GM23338 (cell line): ENCODE data around the gene STK32C. TPM values are rescaled to one million over a fixed set of nuclear protein-coding genes. Genes with fewer than 3 reads are reported as not detected.

ENCODE experiments used
- ATAC-seq: fragments of 200-7000 bp; cut with Tn5 transposase; 3 replicates; pipeline ENCODE4 v1.9.1; 2020
- DNase-seq: peaks from one replicate; pipeline ENCODE4 v3.0.0-alpha.2; 2015; ENCODE audit warnings: low spot score
- H2AFZ ChIP-seq: fragments of 200-600 bp; sonication (generic); 2 replicates; pipeline ENCODE4 v1.8.0; 2016; ENCODE audit warnings: antibody characterized with exemption, mild to moderate bottlenecking, moderate library complexity
- H3F3A ChIP-seq: fragments of 200-600 bp; sonication (generic); replicated peaks from 2 replicates; pipeline ENCODE4 v1.8.0; 2017; ENCODE audit warnings: antibody characterized with exemption, mixed run types, low read depth
- H3K27ac ChIP-seq: fragments of 200-600 bp; sonication (generic); 2 replicates; pipeline ENCODE4 v1.6.1; 2016; ENCODE audit warnings: low read depth
- H3K27me3 ChIP-seq: fragments of 200-600 bp; sonication (generic); 2 replicates; pipeline ENCODE4 v1.8.0; 2016; ENCODE audit warnings: mild to moderate bottlenecking, mixed run types, moderate library complexity; ENCODE audit not compliant: insufficient read depth
- H3K36me3 ChIP-seq: fragments of 200-600 bp; sonication (generic); 2 replicates; pipeline ENCODE4 v1.8.0; 2016; ENCODE audit warnings: mild to moderate bottlenecking; ENCODE audit not compliant: insufficient read depth
- H3K4me1 ChIP-seq: fragments of 200-600 bp; sonication (generic); 2 replicates; pipeline ENCODE4 v1.8.0; 2016; ENCODE audit warnings: mild to moderate bottlenecking, moderate library complexity; ENCODE audit not compliant: insufficient read depth
- H3K4me2 ChIP-seq: fragments of 200-600 bp; sonication (generic); 2 replicates; pipeline ENCODE4 v1.7.1; 2017; ENCODE audit warnings: mixed run types
- H3K4me3 ChIP-seq: fragments of 200-600 bp; sonication (generic); 2 replicates; pipeline ENCODE4 v1.6.1; 2016; ENCODE audit warnings: mixed run types
- H3K79me2 ChIP-seq: fragments of 200-600 bp; sonication (generic); replicated peaks from 2 replicates; pipeline ENCODE4 v1.8.0; 2017; ENCODE audit warnings: mild to moderate bottlenecking; ENCODE audit not compliant: insufficient read depth
- H3K9me2 ChIP-seq: fragments of 200-600 bp; sonication (generic); 2 replicates; pipeline ENCODE4 v1.8.0; 2017; ENCODE audit not compliant: insufficient read depth
- H4K20me1 ChIP-seq: fragments of 200-600 bp; sonication (generic); replicated peaks from 2 replicates; pipeline ENCODE4 v1.8.0; 2017; ENCODE audit warnings: mild to moderate bottlenecking; ENCODE audit not compliant: insufficient read depth
- H3K27ac Mint-ChIP-seq: 2 replicates; pipeline ENCODE4 v1.8.0; 2020; ENCODE audit warnings: inconsistent platforms, mild to moderate bottlenecking, moderate library complexity, mixed read lengths
- H3K27me3 Mint-ChIP-seq: 3 replicates; pipeline ENCODE4 v1.8.0; 2022; ENCODE audit warnings: low read depth, mild to moderate bottlenecking, moderate library complexity, mixed read lengths, inconsistent platforms; ENCODE audit not compliant: insufficient read depth, poor library complexity
- H3K36me3 Mint-ChIP-seq: 3 replicates; pipeline ENCODE4 v1.8.0; 2021; ENCODE audit warnings: low read depth, mild to moderate bottlenecking, inconsistent platforms, moderate library complexity, mixed read lengths
- H3K4me1 Mint-ChIP-seq: 3 replicates; pipeline ENCODE4 v1.8.0; 2020; ENCODE audit warnings: mild to moderate bottlenecking, inconsistent platforms, mixed read lengths
- H3K4me3 Mint-ChIP-seq: 3 replicates; pipeline ENCODE4 v1.8.0; 2021; ENCODE audit warnings: moderate library complexity, mild to moderate bottlenecking, inconsistent platforms, mixed read lengths
- H3K9me3 Mint-ChIP-seq: 3 replicates; pipeline ENCODE4 v1.8.0; 2020; ENCODE audit warnings: moderate library complexity, mild to moderate bottlenecking, inconsistent platforms, mixed read lengths
- CREB1 ChIP-seq: fragments of 250-450 bp; sonication (Bioruptor Pico); IDR thresholded peaks from 2 replicates; pipeline ENCODE4 v1.5.0; 2020; ENCODE audit warnings: low read depth, mild to moderate bottlenecking, moderate library complexity
- CTCF ChIP-seq, 2 experiments: fragments of 200-600 bp in 1 of 2; sonication (generic) in 1 of 2; conservative IDR thresholded peaks; 2 replicates each; pipeline versions ENCODE4 v1.5.1 to v1.6.1; 2016 to 2017; ENCODE audit warnings: antibody characterized with exemption in 2 of 2, low read depth in 2 of 2, mild to moderate bottlenecking in 2 of 2, moderate library complexity in 1 of 2
- ETS1 ChIP-seq: IDR thresholded peaks from 2 replicates; pipeline ENCODE4 v1.6.1; 2016; ENCODE audit warnings: antibody characterized with exemption
- EZH2 ChIP-seq: fragments of 200-600 bp; sonication (generic); IDR thresholded peaks from one replicate; pipeline ENCODE4 v1.8.0; 2017; ENCODE audit warnings: antibody characterized with exemption, mild to moderate bottlenecking, low read depth; ENCODE audit not compliant: unreplicated experiment
- EZH2phosphoT487 ChIP-seq: fragments of 200-600 bp; sonication (generic); IDR thresholded peaks from one replicate; pipeline ENCODE4 v1.8.1; 2018; ENCODE audit warnings: antibody characterized with exemption; ENCODE audit not compliant: unreplicated experiment
- JUNB ChIP-seq: IDR thresholded peaks from one replicate; pipeline ENCODE4 v1.6.1; 2016; ENCODE audit warnings: antibody characterized with exemption; ENCODE audit not compliant: unreplicated experiment
- NANOG ChIP-seq: IDR thresholded peaks from 2 replicates; pipeline ENCODE4 v1.6.1; 2016; ENCODE audit warnings: antibody characterized with exemption, borderline replicate concordance
- POLR2AphosphoS5 ChIP-seq: IDR thresholded peaks from 2 replicates; pipeline ENCODE4 v1.6.1; 2016; ENCODE audit warnings: antibody characterized with exemption, low read depth
- REST ChIP-seq: IDR thresholded peaks from one replicate; pipeline ENCODE4 v1.6.1; 2018; ENCODE audit warnings: antibody characterized with exemption; ENCODE audit not compliant: unreplicated experiment
- STAT1 ChIP-seq: IDR thresholded peaks from one replicate; pipeline ENCODE4 v1.6.1; 2016; ENCODE audit warnings: antibody characterized with exemption; ENCODE audit not compliant: unreplicated experiment
- ZNF114 ChIP-seq: fragments of 250-450 bp; sonication (Bioruptor Pico); IDR thresholded peaks from 2 replicates; pipeline ENCODE4 v1.5.0; 2020; ENCODE audit warnings: mild to moderate bottlenecking, moderate library complexity
- ZNF331 ChIP-seq: fragments of 250-450 bp; sonication (Bioruptor Pico); IDR thresholded peaks from 2 replicates; pipeline ENCODE4 v1.5.0; 2020; ENCODE audit warnings: low read depth, mild to moderate bottlenecking, moderate library complexity
- ZNF462 ChIP-seq: fragments of 250-450 bp; sonication (Bioruptor Pico); IDR thresholded peaks from 2 replicates; pipeline ENCODE4 v1.5.0; 2020; ENCODE audit warnings: mild to moderate bottlenecking, moderate library complexity
- polyA plus RNA-seq: library from polyadenylated mRNA; unstranded; fragments of >200 nt; fragmentation: Nextera tagmentation; extraction: Ambion mirVana; gene quantifications from 2 replicates; pipeline ENCODE4 v1.2.1, GENCODE V29; 2016
- total RNA-seq: library from RNA; depleted of rRNA; stranded (reverse); fragments of >200 nt; shearing (Covaris generic); gene quantifications from 2 replicates; pipeline ENCODE4 v1.2.3, GENCODE V29; 2014

STK32C gene
- total and polyA plus RNA-seq, 2 experiments from 2014 or later, result 10.2 to 20.5 TPM

- no peak overlapping the region for H3K27ac Mint-ChIP-seq
- no peak overlapping the region for H3K4me3 Mint-ChIP-seq
- Histone ChIP-seq H3K4me1 (no peaks in the 10 kb centered on the region), H3K79me2 (no peaks in the 10 kb centered on the region), H4K20me1 (no peaks in the 10 kb centered on the region), H3K4me3 (no peak overlapping the region), H3K27me3 (no peaks in the 10 kb centered on the region), H3K27ac (no peak overlapping the region), H3F3A (no peaks in the 10 kb centered on the region), H3K36me3 (no peaks in the 10 kb centered on the region), H3K4me2 (no peak overlapping the region), H3K9me2 (no peaks in the 10 kb centered on the region), H2AFZ (no peak overlapping the region)
- TF ChIP-seq STAT1, result no peak
- no peak for TF ChIP-seq ZNF114
- no peak for TF ChIP-seq JUNB
- no peak for TF ChIP-seq ZNF462 (CRISPR knock-in tag)
- no peak for TF ChIP-seq EZH2
- no peak for TF ChIP-seq REST
- TF ChIP-seq CREB1 (CRISPR knock-in tag), result no peak
- no peak for TF ChIP-seq CTCF (conservative IDR thresholded peaks at IDR 0.05; ENCODE audit: low read depth in 2 of 2)
- no peak for TF ChIP-seq EZH2phosphoT487
- no peak for TF ChIP-seq POLR2AphosphoS5
- TF ChIP-seq ETS1, result no peak
- TF ChIP-seq ZNF331, result no peak
- no peak for TF ChIP-seq NANOG
- ATAC-seq (no peak), DNase-seq (no peak)
- H3K9me3 Mint-ChIP-seq, result no peaks in the 10 kb centered on the region
- H3K4me1 Mint-ChIP-seq, result no peaks in the 10 kb centered on the region
- peaks cover 2% of the 10 kb centered on the region for H3K27me3 Mint-ChIP-seq
- no peaks in the 10 kb centered on the region for H3K36me3 Mint-ChIP-seq
Measured at GRCh38 chr10:132200344-132201110, 107.2 kb downstream of the STK32C start.
